GM12878 (cell line): ENCODE results near the gene MMEL1. TPM values are rescaled to one million over a fixed set of nuclear protein-coding genes. Genes with fewer than 3 reads are reported as not detected.

ENCODE experiments used
- ATF7 ChIP-seq: fragments of 450-650 bp; IDR thresholded peaks from 2 replicates; pipeline ENCODE4 v1.6.1; 2016; ENCODE audit warnings: low read depth, mild to moderate bottlenecking
- BACH1 ChIP-seq: fragments of 450-650 bp; IDR thresholded peaks from 2 replicates; pipeline ENCODE4 v1.6.1; 2017; ENCODE audit warnings: mild to moderate bottlenecking, borderline replicate concordance
- CEBPZ ChIP-seq: fragments of 150-350 bp; IDR thresholded peaks from 2 replicates; pipeline ENCODE4 v1.6.1; 2016; ENCODE audit warnings: low read depth, low read length
- EGR1 ChIP-seq, 2 experiments: IDR thresholded peaks; 1 replicate in 1 of 2; 2 replicates in 1 of 2; pipeline ENCODE4 v1.6.1; 2011 to 2012; ENCODE audit warnings: low read depth in 2 of 2, low read length in 2 of 2, borderline replicate concordance in 1 of 2, mild to moderate bottlenecking in 1 of 2, moderate library complexity in 1 of 2
- KAT2A ChIP-seq: conservative IDR thresholded peaks from 2 replicates; pipeline ENCODE4 v1.6.1; 2011; ENCODE audit warnings: low read depth, low read length; ENCODE audit not compliant: control insufficient read depth
- LARP7 ChIP-seq: fragments of 450-650 bp; IDR thresholded peaks from 2 replicates; pipeline ENCODE4 v1.6.1; 2017; ENCODE audit warnings: mild to moderate bottlenecking
- PAX8 ChIP-seq: fragments of 450-650 bp; IDR thresholded peaks from 2 replicates; pipeline ENCODE4 v1.6.1; 2017; ENCODE audit warnings: mild to moderate bottlenecking, moderate library complexity
- POLR2A ChIP-seq: IDR thresholded peaks from 2 replicates; pipeline ENCODE4 v1.6.1; 2011; ENCODE audit warnings: low read depth, mild to moderate bottlenecking, low read length
- RBBP5 ChIP-seq: fragments of 200-600 bp; sonication (generic); conservative IDR thresholded peaks from 2 replicates; pipeline ENCODE4 v1.6.1; 2016
- RUNX3 ChIP-seq: IDR thresholded peaks from 2 replicates; pipeline ENCODE4 v1.6.1; 2012; ENCODE audit warnings: low read length, inconsistent platforms
- SUPT20H ChIP-seq: IDR thresholded peaks from 2 replicates; pipeline ENCODE4 v1.6.1; 2011; ENCODE audit warnings: low read depth, mild to moderate bottlenecking, low read length, moderate library complexity, borderline replicate concordance; ENCODE audit not compliant: control insufficient read depth
- TARDBP ChIP-seq: IDR thresholded peaks from 2 replicates; pipeline ENCODE4 v1.6.1; 2016; ENCODE audit warnings: borderline replicate concordance
- ZBTB40 ChIP-seq: fragments of 450-650 bp; IDR thresholded peaks from 2 replicates; pipeline ENCODE4 v1.6.1; 2016; ENCODE audit warnings: mild to moderate bottlenecking, moderate library complexity, borderline replicate concordance
- polyA plus RNA-seq, 11 experiments: library from polyadenylated mRNA; depleted of rRNA in 4 of 11; unstranded in 6 of 11; stranded (reverse) in 5 of 11; fragments of >200 nt; fragmentation: Nextera tagmentation in 4 of 11; fragmentation: Illumina TruSeq in 1 of 11; extraction: Ambion mirVana in 4 of 11; extraction: Trizol in 1 of 11; gene quantifications; 1 replicate in 1 of 11; 2 replicates in 10 of 11; pipeline versions ENCODE4 v1.2.1 to v1.2.3, GENCODE V29; 2011 to 2016; ENCODE audit warnings: inconsistent platforms in 2 of 11, missing spikeins in 2 of 11, low read depth in 1 of 11
- total RNA-seq, 4 experiments: library from RNA; depleted of rRNA in 3 of 4; stranded (reverse); fragments of >200 nt in 3 of 4; fragmentation: Illumina TruSeq in 1 of 4; extraction: Trizol in 1 of 4; gene quantifications; 2 replicates each; pipeline versions ENCODE4 v1.2.1 to v1.2.3, GENCODE V29; 2013 to 2021
- TF ChIP-seq, protein P1 (sequence below): fragments of 450-650 bp; IDR thresholded peaks from 2 replicates; pipeline ENCODE4 v1.6.1; 2014; ENCODE audit warnings: mild to moderate bottlenecking
- TF ChIP-seq, protein P2 (sequence below): fragments of 450-650 bp; IDR thresholded peaks from 2 replicates; pipeline ENCODE4 v1.6.1; 2017; ENCODE audit warnings: mild to moderate bottlenecking, low read depth, inconsistent platforms; ENCODE audit not compliant: poor library complexity, severe bottlenecking

The MMEL1 gene
- total and polyA plus RNA-seq, 10 of the 15 experiments (the other 5 are each of a cell fraction or from before 2014, with no cell fraction given): 0.11 TPM; not detected in 9

- TF ChIP-seq, protein P1, sequence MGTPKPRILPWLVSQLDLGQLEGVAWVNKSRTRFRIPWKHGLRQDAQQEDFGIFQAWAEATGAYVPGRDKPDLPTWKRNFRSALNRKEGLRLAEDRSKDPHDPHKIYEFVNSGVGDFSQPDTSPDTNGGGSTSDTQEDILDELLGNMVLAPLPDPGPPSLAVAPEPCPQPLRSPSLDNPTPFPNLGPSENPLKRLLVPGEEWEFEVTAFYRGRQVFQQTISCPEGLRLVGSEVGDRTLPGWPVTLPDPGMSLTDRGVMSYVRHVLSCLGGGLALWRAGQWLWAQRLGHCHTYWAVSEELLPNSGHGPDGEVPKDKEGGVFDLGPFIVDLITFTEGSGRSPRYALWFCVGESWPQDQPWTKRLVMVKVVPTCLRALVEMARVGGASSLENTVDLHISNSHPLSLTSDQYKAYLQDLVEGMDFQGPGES: no peak
- TF ChIP-seq TARDBP (0 out of 2 replicates have a peak, but pooled peaks have one; percentile 50), BACH1 (0 out of 2 replicates have a peak, but pooled peaks have one; percentile 28), SUPT20H (no peak), POLR2A (no peak), ZBTB40 (no peak), PAX8 (no peak), ATF7 (no peak), CEBPZ (no peak), KAT2A (no peak), RBBP5 (no peak), EGR1 (IDR thresholded peaks at IDR 0.05; ENCODE audit: borderline replicate concordance in 1 of 2, low read depth in 2 of 2, low read length in 2 of 2) (no peak), LARP7 (peak; percentile 45; the same call in 1 of the 2 replicates), RUNX3 (0 out of 2 replicates have a peak, but pooled peaks have one; percentile 21)
- TF ChIP-seq, protein P2, sequence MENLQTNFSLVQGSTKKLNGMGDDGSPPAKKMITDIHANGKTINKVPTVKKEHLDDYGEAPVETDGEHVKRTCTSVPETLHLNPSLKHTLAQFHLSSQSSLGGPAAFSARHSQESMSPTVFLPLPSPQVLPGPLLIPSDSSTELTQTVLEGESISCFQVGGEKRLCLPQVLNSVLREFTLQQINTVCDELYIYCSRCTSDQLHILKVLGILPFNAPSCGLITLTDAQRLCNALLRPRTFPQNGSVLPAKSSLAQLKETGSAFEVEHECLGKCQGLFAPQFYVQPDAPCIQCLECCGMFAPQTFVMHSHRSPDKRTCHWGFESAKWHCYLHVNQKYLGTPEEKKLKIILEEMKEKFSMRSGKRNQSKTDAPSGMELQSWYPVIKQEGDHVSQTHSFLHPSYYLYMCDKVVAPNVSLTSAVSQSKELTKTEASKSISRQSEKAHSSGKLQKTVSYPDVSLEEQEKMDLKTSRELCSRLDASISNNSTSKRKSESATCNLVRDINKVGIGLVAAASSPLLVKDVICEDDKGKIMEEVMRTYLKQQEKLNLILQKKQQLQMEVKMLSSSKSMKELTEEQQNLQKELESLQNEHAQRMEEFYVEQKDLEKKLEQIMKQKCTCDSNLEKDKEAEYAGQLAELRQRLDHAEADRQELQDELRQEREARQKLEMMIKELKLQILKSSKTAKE: no peak
Measured at GRCh38 chr1:2554621-2555387, 78.0 kb downstream of the MMEL1 start (continued).
